Measurements from ENCODE around the gene RHOH.

DNA sequence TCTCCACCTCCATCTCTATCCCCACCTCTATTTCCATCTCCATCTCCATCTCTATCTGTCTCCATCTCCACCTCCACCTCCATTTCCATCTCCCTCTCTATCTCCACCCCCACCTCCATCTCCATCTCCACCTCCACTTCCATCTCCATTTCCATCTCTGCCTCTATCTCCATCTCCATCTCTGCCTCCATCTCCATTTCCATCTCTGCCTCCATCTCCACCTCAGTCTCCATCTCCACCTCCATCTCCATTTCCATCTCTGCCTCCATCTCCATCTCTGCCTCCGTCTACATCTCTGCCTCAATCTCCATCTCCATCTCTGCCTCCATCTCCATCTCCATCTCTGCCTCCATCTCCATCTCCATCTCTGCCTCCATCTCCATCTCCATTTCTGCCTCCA is 97.5 kb downstream of the RHOH start:
- TF ChIP-seq, protein P1, sequence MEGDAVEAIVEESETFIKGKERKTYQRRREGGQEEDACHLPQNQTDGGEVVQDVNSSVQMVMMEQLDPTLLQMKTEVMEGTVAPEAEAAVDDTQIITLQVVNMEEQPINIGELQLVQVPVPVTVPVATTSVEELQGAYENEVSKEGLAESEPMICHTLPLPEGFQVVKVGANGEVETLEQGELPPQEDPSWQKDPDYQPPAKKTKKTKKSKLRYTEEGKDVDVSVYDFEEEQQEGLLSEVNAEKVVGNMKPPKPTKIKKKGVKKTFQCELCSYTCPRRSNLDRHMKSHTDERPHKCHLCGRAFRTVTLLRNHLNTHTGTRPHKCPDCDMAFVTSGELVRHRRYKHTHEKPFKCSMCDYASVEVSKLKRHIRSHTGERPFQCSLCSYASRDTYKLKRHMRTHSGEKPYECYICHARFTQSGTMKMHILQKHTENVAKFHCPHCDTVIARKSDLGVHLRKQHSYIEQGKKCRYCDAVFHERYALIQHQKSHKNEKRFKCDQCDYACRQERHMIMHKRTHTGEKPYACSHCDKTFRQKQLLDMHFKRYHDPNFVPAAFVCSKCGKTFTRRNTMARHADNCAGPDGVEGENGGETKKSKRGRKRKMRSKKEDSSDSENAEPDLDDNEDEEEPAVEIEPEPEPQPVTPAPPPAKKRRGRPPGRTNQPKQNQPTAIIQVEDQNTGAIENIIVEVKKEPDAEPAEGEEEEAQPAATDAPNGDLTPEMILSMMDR (IDR thresholded peaks at IDR 0.05 in 4 of 5, conservative IDR thresholded peaks at IDR 0.05 in 1 of 5), result no peak
- no peak for TF ChIP-seq POLR2A (IDR thresholded peaks at IDR 0.05)
